ENCODE results near the gene GLRX. TPM values are rescaled to one million over a fixed set of nuclear protein-coding genes. Genes with fewer than 3 reads are reported as not detected.
A peak's percentile ranks its signal among the peaks of the same experiment; 100 is the strongest.

GLRX gene
- total and polyA plus RNA-seq, 5 experiments from 2014 or later = 110 to 232 (median 133) TPM

- ATAC-seq (no peak), DNase-seq (no peak)
- H3K4me3 Mint-ChIP-seq = no peak overlapping the region
- H3K9me3 Mint-ChIP-seq = no peaks in the 10 kb centered on the region
- H3K36me3 Mint-ChIP-seq = no peaks in the 10 kb centered on the region
- peak overlapping the region in 1 of 10 donors; percentile 60 for H3K27ac Mint-ChIP-seq
- H3K4me1 Mint-ChIP-seq = peaks cover 7 to 28% (median 18%) of the 10 kb centered on the region in 4 donors
- POLR2A ChIA-PET = interaction anchor here (0.6 to 1.5 kb wide), 5 partner anchors 25 to 229 kb away, joined by 3 to 5 read pairs (median 3); partner anchors contain the start of genes ARSK and GLRX
- no peaks in the 10 kb centered on the region for H3K27me3 Mint-ChIP-seq
These were observed 38.9 kb downstream of the GLRX start for GRCh38 chr5:95783661-95784060.

- Mint-ChIP-seq H3K36me3 (no peaks in the 10 kb centered on the region), H3K9me3 (no peaks in the 10 kb centered on the region), H3K4me3 (no peak overlapping the region), H3K27me3 (no peaks in the 10 kb centered on the region), H3K27ac (no peak overlapping the region), H3K4me1 (peaks cover 7 to 29% (median 18%) of the 10 kb centered on the region in 4 donors)
- no peak for ATAC-seq
- POLR2A ChIA-PET = interaction anchor here (1.3 to 2.7 kb wide), 9 partner anchors 30 to 68 kb away, joined by 3 to 21 read pairs (median 7); partner anchors contain the start of gene GLRX
- DNase-seq = no peak
These were observed 40.3 kb downstream of the GLRX start for GRCh38 chr5:95782181-95782580.

- H3K27me3 Mint-ChIP-seq = no peaks in the 10 kb centered on the region
- peak overlapping the region; percentile 66 to 87 (median 74) for H3K4me3 Mint-ChIP-seq
- H3K36me3 Mint-ChIP-seq = no peaks in the 10 kb centered on the region
- no peaks in the 10 kb centered on the region for H3K9me3 Mint-ChIP-seq
- peak overlapping the region in 9 of 10 donors; percentile 6 to 90 (median 67) for H3K27ac Mint-ChIP-seq
- POLR2A ChIA-PET = interaction anchor here (0.6 to 2.7 kb wide), 13 partner anchors 28 to 190 kb away, joined by 3 to 21 read pairs (median 6); partner anchors contain the start of genes GLRX and RFESD
- ATAC-seq (peak; percentile 96 to 99), DNase-seq (peak; percentile 44 to 85 (median 66))
- H3K4me1 Mint-ChIP-seq = peaks cover 7 to 27% (median 14%) of the 10 kb centered on the region in 4 donors
These were observed 41.4 kb downstream of the GLRX start for GRCh38 chr5:95781101-95781583.

- ATAC-seq = no peak
These were observed 41.9 kb downstream of the GLRX start for GRCh38 chr5:95780597-95780996.

GRCh38 chr5:95779611-95780010 lies 42.9 kb downstream of the GLRX start:
- no peak overlapping the region for H3K4me3 Mint-ChIP-seq
- DNase-seq = no peak
- POLR2A ChIA-PET = interaction anchor here (2.3 kb wide), 1 partner anchor 42 kb away, joined by 13 read pairs; the partner anchor contains the start of gene GLRX
- peaks cover 3 to 20% (median 6%) of the 10 kb centered on the region in 4 donors for H3K4me1 Mint-ChIP-seq
- peak overlapping the region in 1 of 10 donors; percentile 6 for H3K27ac Mint-ChIP-seq
- no peaks in the 10 kb centered on the region for H3K36me3 Mint-ChIP-seq
- ATAC-seq = no peak
- H3K27me3 Mint-ChIP-seq = no peaks in the 10 kb centered on the region
- no peaks in the 10 kb centered on the region for H3K9me3 Mint-ChIP-seq

More at GRCh38 chr5:95780597-95780996, 41.9 kb downstream of the GLRX start:
- peaks cover 4 to 22% (median 9%) of the 10 kb centered on the region in 4 donors for H3K4me1 Mint-ChIP-seq
- H3K27me3 Mint-ChIP-seq = no peaks in the 10 kb centered on the region
- peak overlapping the region in 1 of 10 donors; percentile 68 for H3K4me3 Mint-ChIP-seq
- no peaks in the 10 kb centered on the region for H3K9me3 Mint-ChIP-seq
- H3K36me3 Mint-ChIP-seq = no peaks in the 10 kb centered on the region
- POLR2A ChIA-PET = interaction anchor here (0.6 to 2.7 kb wide), 10 partner anchors 29 to 191 kb away, joined by 5 to 21 read pairs (median 7); partner anchors contain the start of genes GLRX and RFESD
- no peak for DNase-seq
- peak overlapping the region in 2 of 10 donors; percentile 57 to 67 for H3K27ac Mint-ChIP-seq

GRCh38 chr5:95778713-95779436 lies 43.7 kb downstream of the GLRX start:
- POLR2A ChIA-PET = no interaction called here
- no peak for ATAC-seq
- H3K36me3 Mint-ChIP-seq = no peaks in the 10 kb centered on the region

GRCh38 chr5:95777441-95777840 lies 45.1 kb downstream of the GLRX start:
- Mint-ChIP-seq H3K36me3 (no peaks in the 10 kb centered on the region), H3K4me1 (peaks cover 3 to 29% (median 6%) of the 10 kb centered on the region in 4 donors), H3K9me3 (no peaks in the 10 kb centered on the region), H3K27me3 (no peaks in the 10 kb centered on the region), H3K27ac (no peak overlapping the region), H3K4me3 (no peak overlapping the region)
- DNase-seq (no peak), ATAC-seq (no peak)
- POLR2A ChIA-PET = no interaction called here

More at GRCh38 chr5:95778713-95779436, 43.7 kb downstream of the GLRX start:
- peak overlapping the region in 1 of 10 donors; percentile 21 for H3K4me3 Mint-ChIP-seq
- H3K4me1 Mint-ChIP-seq = peaks cover 3 to 21% (median 6%) of the 10 kb centered on the region in 4 donors
- no peaks in the 10 kb centered on the region for H3K27me3 Mint-ChIP-seq
- H3K9me3 Mint-ChIP-seq = no peaks in the 10 kb centered on the region
- no peak for DNase-seq
- peak overlapping the region in 2 of 10 donors; percentile 8 to 26 for H3K27ac Mint-ChIP-seq

GRCh38 chr5:95773335-95774059 lies 49.0 kb downstream of the GLRX start:
- DNase-seq (no peak), ATAC-seq (no peak)
- POLR2A ChIA-PET = no interaction called here
- H3K27ac Mint-ChIP-seq = peak overlapping the region in 1 of 10 donors; percentile 36
- H3K4me3 Mint-ChIP-seq = no peak overlapping the region
- H3K27me3 Mint-ChIP-seq = peaks cover 0 to 2% (median 0%) of the 10 kb centered on the region in 5 donors
- H3K4me1 Mint-ChIP-seq = peaks cover 0 to 9% (median 0%) of the 10 kb centered on the region in 4 donors
- no peaks in the 10 kb centered on the region for H3K9me3 Mint-ChIP-seq
- H3K36me3 Mint-ChIP-seq = no peaks in the 10 kb centered on the region

GRCh38 chr5:95771892-95772291 lies 50.6 kb downstream of the GLRX start:
- DNase-seq = no peak
- H3K27me3 Mint-ChIP-seq = peaks cover 0 to 2% (median 0%) of the 10 kb centered on the region in 5 donors
- H3K36me3 Mint-ChIP-seq = no peaks in the 10 kb centered on the region
- no peak for ATAC-seq
- H3K4me1 Mint-ChIP-seq = peaks cover 0 to 9% (median 0%) of the 10 kb centered on the region in 4 donors
- H3K27ac Mint-ChIP-seq = no peak overlapping the region
- POLR2A ChIA-PET = interaction anchor here (0.9 kb wide), 1 partner anchor 45 kb away, joined by 4 read pairs; no protein-coding TSS in a partner anchor
- H3K4me3 Mint-ChIP-seq = no peak overlapping the region
- H3K9me3 Mint-ChIP-seq = no peaks in the 10 kb centered on the region

GRCh38 chr5:95770830-95771708 lies 51.5 kb downstream of the GLRX start:
- POLR2A ChIA-PET = interaction anchor here (0.7 to 0.9 kb wide), 2 partner anchors 46 to 51 kb away, joined by 3 to 4 read pairs; partner anchors contain the start of gene GLRX
- Mint-ChIP-seq H3K4me3 (no peak overlapping the region), H3K9me3 (no peaks in the 10 kb centered on the region), H3K27ac (no peak overlapping the region), H3K27me3 (peaks cover 0 to 2% (median 0%) of the 10 kb centered on the region in 5 donors), H3K4me1 (peaks cover 0 to 9% (median under 1%) of the 10 kb centered on the region in 4 donors), H3K36me3 (no peaks in the 10 kb centered on the region)
- DNase-seq (no peak), ATAC-seq (no peak)

GRCh38 chr5:95768731-95769130 lies 53.8 kb downstream of the GLRX start:
- POLR2A ChIA-PET = no interaction called here
- peaks cover 0 to 7% (median under 1%) of the 10 kb centered on the region in 4 donors for H3K4me1 Mint-ChIP-seq
- no peaks in the 10 kb centered on the region for H3K36me3 Mint-ChIP-seq
- no peak for ATAC-seq
- no peaks in the 10 kb centered on the region for H3K9me3 Mint-ChIP-seq
- no peak overlapping the region for H3K4me3 Mint-ChIP-seq
- no peak for DNase-seq
- peaks cover 0 to 2% (median 0%) of the 10 kb centered on the region in 5 donors for H3K27me3 Mint-ChIP-seq
- H3K27ac Mint-ChIP-seq = no peak overlapping the region

GRCh38 chr5:95763941-95764340 lies 58.6 kb downstream of the GLRX start:
- DNase-seq = no peak
- H3K27ac Mint-ChIP-seq = no peak overlapping the region

More at GRCh38 chr5:95763941-95764340, 58.6 kb downstream of the GLRX start:
- H3K4me1 Mint-ChIP-seq = peaks cover 9 to 35% (median 22%) of the 10 kb centered on the region in 4 donors
- no peak for ATAC-seq
- H3K9me3 Mint-ChIP-seq = no peaks in the 10 kb centered on the region
- H3K27me3 Mint-ChIP-seq = no peaks in the 10 kb centered on the region
- no peaks in the 10 kb centered on the region for H3K36me3 Mint-ChIP-seq
- POLR2A ChIA-PET = no interaction called here
- no peak overlapping the region for H3K4me3 Mint-ChIP-seq
